GM19035 (cell line): ENCODE measurements around the gene FOXD2.
"Not testable (repeated sequence)": the region's sequence is repeated elsewhere in the genome, so short reads cannot be mapped to it uniquely, and the experiment has no call there.

Source experiments
- ATAC-seq: cut with Tn5 transposase; IDR thresholded peaks from one replicate; pipeline ENCODE4 v1.9.1; 2021; ENCODE audit not compliant: unreplicated experiment

The FOXD2 gene

DNA sequence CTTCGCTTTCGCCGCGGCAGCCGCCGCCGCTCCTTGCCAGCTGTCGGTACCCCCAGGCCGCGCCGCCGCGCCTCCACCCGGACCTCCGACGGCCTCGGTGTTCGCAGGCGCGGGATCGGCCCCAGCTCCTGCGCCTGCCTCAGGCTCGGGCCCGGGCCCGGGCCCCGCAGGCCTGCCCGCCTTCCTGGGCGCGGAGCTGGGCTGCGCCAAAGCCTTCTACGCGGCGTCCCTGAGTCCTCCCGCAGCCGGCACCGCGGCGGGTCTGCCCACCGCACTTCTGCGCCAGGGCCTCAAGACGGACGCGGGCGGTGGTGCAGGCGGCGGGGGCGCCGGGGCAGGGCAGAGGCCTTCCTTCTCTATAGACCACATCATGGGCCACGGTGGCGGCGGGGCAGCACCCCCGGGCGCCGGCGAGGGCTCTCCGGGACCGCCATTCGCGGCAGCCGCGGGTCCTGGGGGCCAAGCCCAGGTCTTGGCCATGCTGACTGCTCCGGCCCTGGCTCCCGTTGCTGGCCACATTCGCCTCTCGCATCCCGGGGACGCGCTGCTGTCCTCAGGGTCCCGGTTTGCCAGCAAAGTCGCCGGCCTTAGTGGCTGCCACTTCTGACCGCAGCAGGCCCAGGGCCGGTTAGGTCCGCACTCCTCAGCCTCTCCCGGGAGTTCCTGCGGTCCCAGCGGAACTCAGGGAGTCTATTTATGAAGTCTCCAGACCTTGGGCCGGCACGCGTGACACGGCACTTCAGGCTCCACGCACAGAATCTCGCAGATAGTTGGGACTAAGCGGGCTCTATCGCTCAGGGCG is 1.4 kb downstream of the FOXD2 start:
- no peak for ATAC-seq

DNA sequence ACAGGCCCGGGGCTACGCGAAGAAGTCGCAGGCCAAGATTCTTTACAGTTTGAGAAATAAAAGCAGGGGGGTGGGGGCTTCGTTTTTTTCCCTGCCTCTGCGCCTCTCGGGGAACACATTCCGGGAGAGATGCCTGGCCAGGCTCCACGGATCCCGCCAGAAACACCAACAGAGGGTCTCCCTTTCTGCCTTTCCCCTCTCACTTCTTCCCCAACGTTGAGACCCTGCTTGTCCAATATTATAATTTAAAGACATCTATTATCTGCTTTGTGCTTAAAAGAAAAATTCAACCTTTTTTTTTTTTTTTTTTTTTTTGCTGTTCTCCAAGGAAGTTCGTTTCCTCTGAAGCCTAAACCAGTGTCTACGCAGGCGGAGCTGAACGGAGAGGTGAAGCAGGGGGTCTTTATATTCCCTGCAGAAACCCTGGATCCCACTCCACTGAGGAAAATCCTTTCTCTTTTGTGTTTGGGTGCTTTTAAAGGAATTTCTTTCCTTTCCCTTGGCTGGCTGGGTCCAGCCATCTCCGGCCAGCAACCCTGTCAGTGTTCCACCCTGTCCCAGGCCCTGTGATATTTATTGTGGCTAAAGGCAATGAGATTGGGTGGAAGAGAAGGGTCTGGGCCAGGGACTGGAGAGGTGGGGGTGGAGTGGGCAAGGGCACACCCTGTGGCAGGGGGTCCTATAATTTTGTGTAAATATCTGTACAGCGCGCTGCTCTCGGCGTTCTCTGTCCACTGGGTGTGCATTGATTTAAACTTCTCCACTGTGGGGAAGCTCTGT is 2.2 kb downstream of the FOXD2 start:
- ATAC-seq, result no peak

DNA sequence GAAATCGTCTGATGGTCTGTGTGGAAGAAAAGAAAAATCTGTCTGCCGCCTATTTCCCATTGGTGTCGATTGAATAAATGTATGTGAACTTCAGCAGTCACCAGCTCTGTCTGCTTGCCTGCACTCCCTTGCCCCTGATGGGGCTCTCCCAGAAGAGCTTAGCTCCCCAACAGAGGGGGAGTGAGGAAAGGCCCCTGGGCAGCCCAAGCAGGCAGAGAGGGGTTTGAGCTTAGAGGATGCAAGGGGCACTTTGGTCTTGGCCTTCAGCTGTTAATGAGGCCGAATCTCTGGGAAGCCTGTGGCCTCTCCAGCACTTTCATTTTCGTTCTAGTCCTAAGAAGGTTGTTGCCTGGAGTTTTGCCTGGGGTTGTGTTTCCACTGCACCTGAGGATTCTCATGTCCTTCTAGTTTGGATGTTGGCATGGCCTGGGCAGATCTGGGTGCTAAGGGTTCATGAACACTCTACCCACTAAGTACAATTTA is 2.8 kb downstream of the FOXD2 start:
- no peak for ATAC-seq

DNA sequence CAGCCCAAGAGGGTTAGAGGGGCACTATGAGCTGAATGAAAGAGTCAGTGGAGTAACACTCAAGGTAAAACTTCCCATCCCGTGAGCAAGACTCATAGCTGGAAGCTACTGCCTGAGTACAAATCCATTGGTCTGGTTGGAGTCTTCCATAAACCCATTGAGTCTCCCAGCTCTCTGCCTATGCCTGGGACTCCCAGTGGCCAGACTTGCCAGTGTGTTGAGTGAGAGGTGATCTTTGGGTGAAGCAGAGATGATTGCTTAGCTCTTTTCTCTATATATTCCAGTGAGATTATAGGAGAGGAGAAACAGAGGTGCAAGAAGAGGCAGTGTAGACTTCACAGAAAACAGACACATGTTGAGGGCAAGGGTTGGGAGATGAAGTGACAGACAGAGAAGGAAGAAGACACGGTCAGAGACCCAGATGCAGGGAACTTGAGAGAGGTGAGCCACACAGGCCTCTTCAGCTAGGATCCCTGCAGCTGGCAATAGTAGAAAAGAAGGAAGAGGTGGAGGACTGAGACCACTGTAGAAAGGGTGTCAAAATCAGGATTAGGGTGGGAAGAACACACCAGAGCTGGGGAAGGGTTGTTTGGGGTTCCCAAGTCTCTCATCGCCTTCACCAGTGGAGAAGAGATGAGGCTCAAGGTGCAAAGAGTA is 3.7 kb downstream of the FOXD2 start:
- no peak for ATAC-seq

DNA sequence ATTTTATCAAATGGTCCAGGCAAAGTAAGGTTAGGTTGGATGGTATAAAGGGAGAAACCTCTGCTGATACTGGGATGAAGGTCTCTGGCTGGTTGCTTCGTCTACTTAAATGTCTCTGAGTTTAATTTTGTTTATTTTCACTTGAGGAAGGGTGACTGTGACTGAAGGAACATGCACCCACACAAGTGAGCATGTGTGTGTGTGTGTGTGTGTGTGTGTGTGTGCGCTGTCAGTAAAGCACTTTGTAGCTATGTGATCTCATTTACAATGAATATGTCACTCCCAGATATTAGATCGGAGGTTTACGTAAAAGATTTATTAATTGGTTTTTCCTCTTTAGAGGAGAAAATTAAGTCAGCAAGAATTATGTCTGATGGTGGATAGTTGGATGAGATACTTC is 4.4 kb downstream of the FOXD2 start:
- no peak for ATAC-seq

DNA sequence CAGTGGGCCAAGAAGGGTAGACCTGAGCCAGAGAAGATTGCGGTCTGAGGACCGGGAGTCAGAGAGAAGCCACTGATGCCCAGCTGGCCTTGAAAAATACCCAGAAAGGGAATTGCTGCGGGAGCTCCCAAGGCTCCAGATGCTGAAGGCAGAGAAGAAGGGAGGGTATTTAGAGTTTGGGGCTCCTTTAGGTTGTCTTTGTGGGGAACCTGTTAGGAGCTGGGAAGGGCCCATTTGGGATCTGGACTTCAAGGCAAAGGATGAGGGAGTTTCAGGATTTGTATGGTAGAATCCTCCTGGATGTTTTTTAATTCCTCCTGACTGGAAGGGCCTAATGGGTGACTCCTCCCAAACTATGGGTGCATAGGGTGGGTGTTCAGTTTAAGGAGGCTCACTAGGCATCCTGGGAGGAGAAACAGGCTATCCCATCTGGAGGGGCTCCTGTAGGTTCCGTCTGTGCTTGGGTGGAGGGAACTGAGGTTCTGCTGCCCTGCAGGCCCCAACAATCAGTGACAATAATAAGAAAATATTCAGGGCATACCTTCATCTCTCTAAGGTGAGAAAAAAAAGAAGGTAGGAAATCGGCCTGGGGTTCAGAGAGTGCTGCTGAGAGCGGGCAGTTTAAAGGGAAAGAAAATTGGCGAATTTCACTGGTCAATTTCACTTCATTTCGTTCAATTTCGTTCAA is 5.1 kb downstream of the FOXD2 start:
- ATAC-seq, result no peak

DNA sequence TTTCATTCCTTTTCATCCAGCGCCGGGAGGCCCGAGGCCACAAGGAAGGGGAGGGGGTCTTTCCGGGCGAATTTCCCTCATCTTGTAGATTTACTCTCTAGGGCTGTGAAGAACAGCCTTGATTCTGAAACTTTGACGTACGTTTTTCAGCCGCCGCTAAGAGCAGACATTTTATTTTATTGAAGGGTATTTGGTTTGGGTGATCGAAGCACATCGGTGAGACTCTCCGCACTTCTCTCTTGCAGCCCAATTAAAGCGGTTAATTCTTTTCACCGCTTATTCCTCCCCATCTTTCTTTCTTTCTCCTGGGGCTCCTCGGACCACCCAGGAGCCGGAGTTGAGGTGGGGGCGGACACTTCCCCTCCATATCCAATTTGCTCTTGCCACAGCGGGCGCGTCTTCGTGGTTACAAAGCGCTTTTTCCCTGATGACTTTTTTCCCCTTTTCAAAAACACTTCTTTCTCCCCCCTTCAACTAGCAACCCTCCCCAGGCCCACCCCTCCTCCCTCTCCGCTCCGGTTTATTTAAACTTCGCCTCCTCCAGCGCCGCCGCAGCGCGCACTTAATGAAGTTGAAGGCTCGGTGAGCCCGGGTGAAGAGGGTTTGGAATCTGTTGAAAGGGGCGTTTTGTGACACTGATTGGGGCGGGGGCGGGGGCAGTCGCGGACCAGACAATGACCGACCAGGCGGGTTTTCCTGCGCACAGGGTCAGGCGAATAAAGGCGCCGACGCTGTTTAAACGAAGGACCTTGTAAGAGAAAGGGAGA is 5.9 kb downstream of the FOXD2 start:
- no peak for ATAC-seq

DNA sequence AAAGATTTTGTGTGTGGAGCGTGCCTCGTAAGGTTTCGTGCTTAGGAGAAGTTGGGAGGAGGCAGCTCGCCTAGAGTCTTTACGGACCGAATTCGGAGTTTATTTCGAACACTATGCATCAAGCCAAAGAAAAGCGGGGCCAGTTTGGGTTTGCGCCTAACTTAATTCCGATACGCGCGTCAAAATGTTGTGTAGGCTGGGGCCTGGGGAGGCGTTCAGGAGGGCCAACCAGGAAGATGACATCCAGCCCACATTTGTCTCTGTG is 6.4 kb downstream of the FOXD2 start:
- ATAC-seq, result no peak

DNA sequence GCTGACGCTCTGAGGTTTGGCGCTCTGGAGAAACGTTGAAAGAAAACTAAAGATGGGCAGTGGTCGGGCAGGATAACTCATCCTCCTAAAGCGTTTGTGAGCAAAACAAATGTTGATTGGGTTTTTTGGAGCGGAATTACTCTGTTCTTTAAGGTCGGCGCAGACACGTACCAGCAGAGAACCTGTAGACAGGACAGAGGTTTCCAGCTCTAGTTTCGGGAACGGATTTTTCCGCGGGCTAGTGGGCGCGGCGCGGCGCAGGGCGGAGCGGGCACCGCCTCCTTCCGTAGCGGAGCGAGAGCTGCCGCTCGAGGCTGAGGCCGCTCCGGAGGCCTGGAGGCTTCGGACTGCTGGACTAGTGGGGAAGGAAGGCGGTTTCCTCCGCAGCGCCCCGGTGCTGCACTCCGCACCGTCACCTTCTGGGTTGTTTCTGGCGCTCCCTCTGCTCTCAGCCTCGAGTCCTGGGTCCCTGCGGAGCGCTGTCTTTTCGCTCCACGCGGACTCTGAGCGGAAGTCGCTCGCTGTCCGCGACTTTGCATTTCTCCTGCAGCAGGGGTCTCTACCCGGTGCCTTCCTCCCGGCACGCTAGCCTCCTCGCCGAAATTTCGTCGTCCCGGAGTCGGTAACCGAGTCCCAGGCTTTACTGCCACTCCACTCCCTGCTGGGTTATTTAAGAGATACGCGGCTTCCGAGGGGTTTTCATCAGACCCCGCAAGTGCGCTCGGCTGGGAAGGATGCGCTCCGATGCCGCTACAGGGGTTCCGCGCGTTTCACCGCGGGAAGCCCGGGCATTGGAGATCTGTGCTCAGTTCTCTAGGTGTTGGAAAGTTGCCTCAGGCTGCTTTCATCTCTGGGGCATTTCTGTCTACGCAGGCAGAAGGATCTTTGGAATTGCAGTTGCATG is 7.0 kb downstream of the FOXD2 start:
- ATAC-seq, result no peak

DNA sequence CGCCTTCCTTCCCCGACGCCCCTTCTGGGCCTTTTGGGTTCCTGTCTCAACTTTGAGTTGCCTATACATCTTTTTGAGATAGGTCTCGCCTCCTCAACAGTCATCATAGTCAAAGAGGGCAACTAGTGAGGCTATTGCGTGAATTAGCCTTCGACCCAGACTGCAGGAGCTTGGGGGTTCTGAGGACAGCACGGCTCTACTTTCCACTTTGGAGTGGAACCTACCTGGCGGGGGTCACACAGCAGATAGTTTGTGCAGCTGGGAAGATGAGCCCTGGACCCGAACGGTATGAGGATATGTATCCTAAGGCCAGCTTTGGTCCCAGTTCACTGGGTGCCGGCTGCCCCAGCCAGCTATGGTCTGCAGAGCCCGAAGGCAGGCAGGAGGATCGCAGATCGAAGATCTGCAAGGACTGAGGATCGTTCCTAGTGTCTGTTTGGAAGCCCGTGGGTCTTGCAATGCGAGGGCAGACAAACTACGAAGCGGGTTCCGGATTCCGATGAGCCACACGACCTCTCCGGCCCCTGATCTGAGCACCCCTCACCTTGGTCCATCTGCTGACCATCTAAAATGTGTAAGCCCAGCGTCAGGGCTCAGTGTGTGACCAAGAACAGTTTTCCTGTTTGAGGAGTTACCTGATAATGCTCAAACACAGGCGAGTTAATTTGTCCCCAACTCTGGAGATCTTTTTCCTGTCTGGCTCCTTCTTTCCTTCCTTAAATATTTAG is 8.1 kb downstream of the FOXD2 start:
- no peak for ATAC-seq

DNA sequence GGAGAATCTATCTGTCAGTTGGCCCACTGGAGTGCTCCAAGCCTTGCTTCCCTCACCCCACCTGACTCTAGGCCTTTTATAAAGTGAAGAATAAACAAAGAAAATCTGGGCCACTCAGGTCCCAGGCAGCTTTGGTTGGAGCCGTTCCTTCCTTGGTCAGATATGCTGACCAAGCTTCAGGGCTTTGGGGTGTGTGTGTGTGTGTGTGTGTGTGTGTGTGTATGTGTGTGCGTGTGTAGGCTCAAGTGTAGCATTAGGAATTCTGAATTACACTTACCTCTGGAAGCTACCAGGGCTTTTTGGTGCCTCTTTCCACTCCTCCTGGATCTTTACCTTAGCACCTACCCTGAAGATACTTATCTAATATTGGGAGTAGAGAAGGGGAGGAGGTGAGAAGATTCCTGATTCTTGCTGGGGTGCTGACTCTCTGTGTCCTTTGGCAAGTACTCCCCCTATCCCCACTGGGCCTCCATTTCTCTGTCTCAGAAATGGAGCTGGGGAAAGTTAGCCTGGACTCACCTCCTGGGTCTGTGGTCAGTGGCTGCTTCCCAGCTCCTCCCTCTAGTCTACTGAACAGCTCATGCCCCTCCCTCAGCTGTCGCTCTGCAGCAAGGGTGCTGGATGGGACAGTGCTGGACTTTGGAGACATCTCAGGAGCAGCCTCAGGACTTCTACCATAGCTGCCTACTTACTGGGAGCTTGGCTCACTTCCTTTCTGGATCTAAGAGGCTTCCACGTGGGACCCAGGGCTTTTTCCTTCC is 10.8 kb downstream of the FOXD2 start:
- no peak for ATAC-seq

DNA sequence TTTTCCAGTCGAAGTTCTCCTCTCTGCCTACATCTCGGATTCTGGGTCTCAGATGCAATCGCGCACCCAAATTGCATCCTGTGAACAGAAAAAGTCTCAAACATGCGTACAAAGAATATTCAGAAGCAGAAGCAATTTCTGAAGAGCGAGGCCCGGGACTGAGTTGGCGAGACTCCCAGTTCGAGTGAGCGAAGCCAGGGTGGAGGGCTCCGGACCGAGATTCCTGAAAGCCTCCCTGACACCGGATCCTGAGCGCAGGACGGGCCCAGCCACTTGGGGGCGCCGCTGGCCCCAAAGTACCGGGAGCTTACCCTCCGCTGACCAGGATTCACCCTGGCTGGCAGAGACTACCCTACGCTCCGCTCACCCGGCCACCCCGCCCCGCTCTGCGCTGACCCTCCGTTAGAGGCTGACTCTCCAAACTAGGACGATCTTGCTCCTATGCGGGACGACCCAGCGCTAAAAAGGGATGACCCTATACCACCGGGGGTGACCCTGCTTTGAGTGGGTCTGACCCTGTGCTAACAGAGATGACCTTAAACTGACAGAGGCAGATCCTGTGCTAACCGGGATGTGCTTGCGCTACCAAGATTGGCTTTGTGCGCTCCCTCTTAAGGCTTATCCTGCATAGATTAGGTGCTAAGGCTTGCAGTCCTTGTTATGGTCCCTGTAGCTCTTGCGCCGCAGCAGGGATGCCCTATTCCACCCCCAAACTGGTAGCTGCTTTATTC is 12.1 kb downstream of the FOXD2 start:
- no peak for ATAC-seq

DNA sequence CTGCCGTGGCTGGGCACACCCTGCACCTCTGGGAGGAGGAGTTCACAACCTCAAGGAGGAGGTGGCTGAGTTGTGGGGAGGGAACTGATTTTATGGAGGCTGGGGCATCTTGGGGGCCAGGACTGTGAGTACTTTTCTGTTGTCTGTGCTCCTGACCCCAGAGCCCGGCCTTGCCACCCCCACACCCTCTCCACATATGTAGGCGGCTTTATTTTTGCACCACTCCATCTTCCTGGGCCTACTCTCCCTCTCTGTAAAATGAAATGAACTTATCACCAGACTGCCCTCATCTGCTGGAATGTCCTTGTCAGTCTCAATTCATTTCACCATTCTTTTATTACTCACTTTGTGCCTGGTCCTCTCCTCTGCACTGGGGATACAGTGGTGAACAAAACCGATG is 12.8 kb downstream of the FOXD2 start:
- ATAC-seq, result no peak

DNA sequence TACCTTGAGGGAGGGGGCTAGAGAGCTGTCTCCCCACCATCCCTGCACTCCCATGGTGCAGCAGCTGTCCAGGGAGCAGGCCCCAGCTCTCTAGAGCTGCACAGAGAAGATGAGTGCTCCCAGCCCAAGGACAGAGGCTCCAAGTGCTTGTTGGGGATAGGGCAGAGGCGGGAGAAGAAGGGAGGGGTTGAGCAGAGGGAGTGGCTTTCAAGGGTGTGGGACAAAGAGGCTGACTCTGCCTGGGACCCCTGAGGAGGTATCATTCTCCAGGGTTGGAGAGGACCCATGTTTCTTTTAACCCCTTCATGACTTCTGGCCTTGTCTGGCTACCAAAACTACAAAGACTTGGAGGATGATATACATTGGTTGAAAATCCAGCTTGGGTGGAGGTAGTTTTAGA is 14.6 kb downstream of the FOXD2 start:
- ATAC-seq, result no peak

DNA sequence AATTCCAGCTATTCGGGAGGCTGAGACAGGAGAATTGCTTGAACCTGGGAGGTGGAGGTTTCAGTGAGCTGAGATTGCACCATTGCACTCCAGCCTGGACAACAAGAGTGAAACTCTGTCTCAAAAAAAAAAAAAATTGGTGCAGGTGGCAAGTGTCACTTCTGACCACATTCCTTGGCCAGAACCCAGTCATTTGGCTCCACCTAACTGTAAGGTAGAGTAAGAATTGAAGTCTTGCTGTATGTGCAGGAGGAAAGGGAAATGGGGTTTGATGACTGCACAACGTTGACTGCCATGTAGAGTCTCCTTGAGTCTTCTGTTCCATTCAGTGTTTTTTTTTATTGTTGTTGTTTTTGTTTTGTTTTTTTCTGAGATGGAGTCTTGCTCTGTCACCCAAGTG is 16.1 kb downstream of the FOXD2 start:
- ATAC-seq, result not testable (repeated sequence)

DNA sequence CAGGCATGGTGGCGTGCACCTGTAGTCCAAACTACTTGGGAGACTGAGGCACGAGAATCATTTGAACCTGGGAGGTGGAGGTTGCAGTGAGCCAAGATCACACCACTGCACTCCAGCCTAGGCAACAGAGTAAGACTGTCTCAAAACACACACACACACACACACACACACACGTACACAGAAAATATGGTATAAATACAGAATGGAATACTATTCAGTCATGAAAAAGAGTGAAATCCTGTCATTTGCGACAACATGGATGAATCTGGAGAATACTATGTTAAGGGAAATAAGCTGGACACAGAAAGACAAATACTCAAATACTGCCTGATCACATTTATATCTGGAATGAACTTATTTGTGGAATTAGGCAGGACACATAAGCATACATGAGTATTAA is 18.4 kb downstream of the FOXD2 start:
- no peak for ATAC-seq

DNA sequence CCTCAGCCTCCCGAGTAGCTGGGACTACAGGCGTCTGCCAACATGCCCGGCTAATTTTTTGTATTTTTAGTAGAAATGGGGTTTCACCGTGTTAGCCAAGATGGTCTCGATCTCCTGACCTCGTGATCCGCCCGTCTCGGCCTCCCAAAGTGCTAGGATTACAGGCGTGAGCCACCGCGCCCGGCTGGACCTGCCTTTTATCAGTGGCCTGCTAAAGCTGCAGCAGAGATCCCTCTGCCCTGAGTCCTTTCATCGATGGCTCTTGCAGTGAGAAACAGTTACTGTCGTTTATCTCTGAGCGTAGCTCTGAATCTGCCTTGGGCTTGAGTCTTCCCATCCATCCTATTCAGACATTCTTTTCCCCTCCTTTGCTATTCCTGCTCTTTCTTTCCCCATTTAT is 19.7 kb downstream of the FOXD2 start:
- ATAC-seq, result not testable (repeated sequence)
